Fibroblast of skin of left biceps (primary cell): ENCODE data around the gene PDIA5.

Source experiments
- DNase-seq, 2 experiments: peaks; one replicate each; pipeline ENCODE4 v3.0.0-alpha.2; 2013; ENCODE audit warnings: low read depth in 2 of 2

The PDIA5 gene

DNA sequence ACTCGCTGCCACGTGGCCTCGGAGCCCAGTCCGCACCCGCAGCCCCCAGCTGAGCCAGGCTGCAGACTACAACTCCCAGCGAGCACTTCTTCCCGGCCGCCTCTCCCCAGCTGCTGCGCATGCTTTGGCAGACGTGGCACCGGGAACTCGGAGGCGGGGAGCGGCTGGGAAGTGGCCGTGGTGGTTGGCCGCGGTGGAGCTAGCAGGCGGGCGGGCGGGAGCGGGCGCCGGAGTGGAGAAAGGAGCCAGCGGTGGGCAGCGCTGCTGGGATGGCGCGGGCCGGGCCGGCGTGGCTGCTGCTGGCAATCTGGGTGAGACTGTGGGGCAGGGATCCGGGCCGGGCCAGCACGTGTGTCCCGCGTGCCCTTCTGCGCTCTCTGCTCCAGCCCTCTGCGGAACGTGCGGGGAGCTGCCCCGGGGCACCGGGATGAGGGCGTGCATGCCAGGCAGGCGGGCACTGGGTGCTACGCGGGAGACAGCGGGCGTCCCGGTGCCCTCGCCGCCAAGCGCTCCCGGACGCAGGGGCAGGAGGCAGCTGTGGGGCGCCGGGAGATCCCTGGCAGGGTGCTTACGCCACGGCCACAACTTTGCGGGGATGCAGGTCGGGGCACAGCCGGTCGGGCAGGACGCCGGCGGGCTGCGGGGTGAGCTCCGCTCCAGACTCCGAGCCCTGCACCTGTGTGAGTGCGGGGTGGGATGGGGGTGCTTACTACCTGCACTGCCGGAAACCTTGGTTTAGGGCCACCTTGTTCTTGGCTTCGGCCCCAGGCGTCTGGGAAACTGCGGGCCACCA, at the start of gene PDIA5:
Gene PDIA5 (plus strand): TSS at position 130 of the 793 bp plus-strand sequence. CDS start 140 bp downstream, at position 270.
- peak; percentile 76 to 78 for DNase-seq

DNA sequence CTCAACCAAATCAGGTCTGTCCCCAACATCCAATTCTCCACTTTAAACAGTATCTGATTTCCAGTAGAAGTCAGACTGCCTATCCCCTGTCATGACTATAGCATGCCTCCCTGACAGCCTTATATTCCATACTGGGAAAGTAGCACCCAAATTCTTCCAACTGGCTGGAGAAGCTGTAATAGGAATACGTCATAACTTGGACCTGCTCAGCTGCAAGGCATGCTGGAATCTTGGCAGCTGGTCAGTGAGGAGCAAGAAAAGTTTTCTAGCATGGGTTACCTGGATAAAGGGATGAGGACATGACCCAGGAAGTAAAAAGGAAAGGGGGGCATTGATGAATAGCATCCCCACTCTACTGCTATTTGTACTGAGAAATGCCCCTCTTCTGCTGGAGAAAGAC, 48.1 kb upstream of the PDIA5 start:
- DNase-seq, result no peak

DNA sequence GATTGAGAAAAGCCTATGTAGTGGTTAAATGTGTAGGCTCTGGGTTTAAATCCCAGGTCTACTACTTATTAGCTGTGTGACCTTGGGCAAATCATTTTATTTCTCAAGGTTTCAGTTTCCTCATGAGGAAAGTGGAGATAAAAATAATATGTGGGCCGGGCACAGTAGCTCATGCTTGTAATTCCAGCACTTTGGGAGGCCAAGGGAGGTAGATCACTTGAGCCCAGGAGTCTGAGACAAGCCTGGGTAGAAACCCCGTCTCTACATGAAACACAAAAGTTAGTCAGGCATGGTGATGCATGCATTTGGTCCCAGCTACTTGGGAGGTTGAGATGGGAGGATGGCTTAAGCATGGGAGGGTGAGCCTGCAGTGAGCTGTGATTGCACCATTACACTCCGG, 47.7 kb upstream of the PDIA5 start:
- no peak for DNase-seq

DNA sequence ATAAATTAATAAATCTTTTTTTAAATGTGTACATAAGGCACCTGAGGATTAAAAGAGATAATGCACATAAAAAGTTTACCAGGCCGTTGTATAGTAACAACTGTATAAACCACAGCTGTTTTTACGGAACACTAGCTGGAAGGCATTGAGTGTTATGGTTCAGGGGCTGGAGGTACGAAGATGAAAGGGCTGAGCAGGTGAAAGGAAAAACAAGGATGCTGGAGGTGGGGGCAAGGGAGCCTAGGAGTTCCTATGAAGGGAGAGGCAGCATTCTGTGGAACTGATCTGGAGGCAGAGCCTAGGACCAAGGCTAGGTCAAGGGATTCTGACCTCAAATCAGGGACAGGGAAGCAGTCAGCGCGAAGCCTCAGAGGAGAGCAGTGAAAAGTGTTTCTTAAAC, 47.2 kb upstream of the PDIA5 start:
- DNase-seq, result no peak

DNA sequence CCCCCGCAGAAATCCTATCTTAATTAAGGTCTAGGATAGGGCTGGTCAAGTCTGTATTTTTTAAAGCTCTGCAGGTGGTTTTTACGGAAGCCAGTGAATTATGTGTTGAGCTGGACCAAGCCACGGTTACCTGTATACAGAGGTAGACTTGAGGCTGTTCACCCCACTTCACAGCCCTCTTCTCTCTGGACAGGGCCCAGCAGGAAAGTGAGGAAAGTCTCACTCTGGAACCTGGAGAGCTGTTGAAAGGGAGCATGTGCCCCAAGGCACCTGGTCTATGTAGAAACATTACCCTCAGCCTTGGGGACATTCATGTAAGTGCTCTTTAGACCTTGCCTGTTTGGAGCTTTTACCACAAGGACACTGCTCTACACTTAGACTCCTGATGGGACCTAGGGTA, 46.1 kb upstream of the PDIA5 start:
- no peak for DNase-seq

DNA sequence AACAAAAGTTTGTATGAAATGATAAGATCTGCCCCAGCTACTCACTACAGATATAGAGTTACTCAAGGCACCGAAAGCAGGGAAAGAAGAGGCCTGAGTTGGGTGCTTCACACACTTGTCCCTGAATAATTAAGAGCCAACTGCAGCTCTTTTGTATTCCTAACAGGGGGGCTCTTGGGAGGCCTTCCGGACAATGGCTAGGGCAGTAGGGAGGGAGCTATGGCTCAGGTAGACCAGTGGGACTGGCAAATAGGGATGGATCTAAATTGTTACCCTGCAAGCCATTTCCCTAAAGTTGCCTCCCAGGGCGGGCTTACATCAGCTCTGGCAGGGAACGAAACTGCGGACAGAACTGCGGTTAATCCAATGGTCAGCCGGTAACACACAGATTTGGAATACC, 45.4 kb upstream of the PDIA5 start:
- DNase-seq, result no peak

DNA sequence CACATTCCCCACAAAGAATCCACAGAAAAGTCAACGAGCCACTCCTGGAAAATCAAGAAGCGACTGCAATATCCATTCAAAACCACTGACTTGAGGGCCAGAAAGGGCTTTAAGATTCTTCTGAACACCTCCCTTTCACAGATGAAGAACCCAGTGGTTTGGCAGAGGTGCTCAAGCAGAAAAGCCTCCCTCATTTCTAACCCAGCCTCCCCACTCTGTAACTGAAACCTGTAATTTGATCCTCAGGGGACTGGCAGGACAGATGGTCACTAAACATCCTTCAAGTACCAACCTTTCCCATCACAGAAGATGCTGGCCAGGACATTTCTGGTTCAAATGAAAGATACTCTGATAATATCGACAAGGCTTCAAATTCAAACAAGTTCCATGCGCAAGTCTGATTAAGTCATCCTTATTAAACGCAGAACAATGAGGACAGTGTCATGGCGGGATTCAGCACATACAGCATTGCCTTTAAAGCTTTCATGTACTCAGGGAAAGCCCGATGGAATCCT, 44.8 kb upstream of the PDIA5 start:
- no peak for DNase-seq

DNA sequence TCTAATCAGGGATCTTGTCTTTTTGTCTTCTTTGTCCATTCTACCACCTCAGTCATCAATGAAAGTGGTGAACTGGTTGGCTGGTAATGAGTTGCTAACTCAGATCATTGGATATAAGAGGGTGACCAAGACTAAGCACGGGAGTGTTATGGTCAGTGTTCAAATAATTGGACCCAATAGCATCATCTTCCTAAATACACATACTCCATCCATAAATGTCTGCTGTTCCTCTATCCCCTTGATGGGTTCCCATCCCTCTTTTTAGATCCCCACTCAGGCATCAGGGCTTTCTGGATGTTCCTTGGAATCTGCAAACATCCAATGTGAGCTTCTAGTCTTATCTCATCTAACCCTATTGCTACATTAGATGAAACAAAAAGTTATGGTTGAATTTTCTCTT, 42.8 kb upstream of the PDIA5 start:
- DNase-seq, result no peak

DNA sequence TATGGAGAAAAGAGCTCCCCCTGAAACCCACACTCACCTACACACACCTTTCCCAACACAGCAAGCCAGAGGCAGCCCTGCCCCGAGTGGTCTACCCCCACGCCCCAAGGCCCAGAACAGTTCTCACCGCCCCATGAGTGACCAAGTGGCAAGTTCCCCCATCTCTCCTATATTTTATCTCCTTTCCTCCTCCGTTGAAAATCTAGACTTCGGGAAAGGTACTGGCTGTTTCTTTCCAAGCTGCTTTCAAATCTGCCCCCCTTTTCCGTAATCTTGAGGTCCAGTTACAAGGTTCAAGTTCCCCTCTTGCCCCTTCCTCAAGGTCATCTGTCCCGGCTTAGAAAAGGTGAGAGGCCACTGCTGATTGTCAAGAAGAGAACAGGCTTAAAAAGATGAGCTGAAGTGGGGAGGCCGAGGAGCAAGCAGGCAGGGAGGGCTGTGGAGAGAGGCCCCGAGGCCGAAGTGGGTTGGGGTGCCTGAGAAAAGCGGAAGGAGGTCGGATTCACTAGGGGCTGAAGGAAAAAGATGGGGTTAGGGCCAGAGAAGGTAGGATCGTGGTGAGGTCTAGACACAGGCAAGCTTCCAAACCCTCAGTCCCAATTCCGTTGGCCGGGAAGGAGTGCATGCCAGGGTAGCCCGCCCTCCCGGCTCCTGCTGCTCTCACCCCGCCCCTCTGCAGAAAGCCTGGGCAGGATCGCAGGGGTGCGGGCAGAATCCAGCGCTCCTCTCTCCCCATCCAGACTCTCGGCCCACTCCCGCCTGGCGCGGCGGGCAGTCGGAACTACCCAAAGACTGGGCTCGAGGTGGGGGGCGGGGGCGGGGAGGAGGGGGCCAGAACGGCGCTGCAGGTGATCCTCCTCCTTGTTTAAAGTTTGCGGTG, 40.9 kb upstream of the PDIA5 start:
- no peak for DNase-seq

DNA sequence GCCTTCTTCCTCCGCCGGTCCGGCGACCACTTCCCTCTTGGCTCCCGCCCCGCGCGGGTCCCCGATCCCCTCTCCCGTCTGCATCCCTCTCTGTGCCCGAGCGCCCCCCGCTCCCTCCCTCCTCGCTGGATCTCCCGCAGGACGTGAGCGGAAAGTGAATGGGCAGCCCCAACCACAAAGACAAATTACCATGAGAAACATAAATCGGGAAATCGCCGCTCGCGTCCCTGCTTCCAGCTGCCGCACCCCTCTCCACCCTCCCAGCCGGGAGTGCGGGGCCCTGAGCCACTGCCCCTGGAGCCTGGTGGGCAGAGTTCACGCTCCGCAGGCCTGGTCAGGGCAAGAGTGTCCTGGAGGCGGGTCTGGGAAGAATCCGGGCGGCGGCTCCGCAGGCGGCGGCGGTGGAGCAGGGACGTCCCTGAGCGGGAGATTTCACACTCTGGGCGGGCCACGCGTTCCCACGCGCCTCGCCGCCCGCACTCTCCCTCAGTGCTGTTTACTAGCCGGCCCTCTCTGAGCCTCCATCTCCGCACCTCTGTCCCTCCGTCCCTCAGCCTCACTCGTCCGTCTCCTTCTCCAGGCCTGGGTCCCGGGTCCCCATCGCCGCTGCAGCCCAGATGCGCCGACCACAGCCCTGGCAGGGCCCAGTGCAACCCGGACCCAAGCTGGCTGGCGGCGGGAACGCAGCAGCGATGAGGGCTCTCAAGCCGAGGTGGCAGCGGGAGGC, 40.1 kb upstream of the PDIA5 start:
- no peak for DNase-seq

DNA sequence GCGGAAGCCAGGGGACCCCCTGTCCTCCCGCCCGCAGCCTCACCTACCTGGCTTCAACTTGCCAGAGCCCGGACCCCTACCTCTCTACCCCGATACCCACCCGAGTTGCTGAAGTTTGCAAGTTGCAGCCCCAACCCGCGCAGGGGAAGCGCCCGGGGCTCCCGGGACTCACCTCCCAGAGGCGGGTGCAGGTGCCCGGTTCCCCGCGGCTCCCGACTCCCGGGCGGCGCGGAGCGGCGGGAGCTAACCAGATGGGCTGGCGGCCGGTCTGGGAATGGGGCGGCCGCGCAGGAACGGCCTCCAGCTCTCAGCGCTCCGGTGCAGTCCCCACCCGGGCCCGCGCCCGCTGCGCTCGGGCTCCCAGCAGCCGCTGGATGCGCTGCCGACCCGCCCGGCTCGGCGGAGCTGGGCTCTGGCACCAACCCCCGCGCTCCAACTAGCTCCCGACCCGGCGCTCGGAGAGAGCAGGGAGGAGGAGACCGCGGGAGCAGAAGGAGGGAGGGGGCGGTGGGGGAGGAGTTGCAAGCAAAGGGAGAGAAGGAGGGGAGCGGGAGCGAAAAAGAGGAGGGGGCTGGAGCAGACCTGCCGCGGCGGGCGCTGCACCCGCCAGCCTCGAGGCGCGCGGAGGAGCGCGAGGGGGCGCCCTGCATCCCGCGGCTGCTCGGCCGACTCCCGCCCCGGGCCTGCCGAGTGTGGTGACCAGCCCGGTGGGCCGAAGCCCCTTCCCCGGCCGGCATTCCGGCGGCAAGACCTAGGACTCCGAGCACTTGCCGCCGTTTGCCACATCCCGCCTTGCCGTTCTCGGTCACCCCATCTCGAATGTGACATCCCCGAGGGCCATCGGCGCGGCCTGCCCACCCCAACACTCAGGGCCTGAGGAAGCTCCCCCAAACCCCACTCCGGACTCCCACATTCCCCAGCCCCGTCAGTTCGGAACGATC, 39.3 kb upstream of the PDIA5 start, which contains the start of gene SEMA5B:
Gene SEMA5B (minus strand): TSS at position 472 of the 941 bp plus-strand sequence. CDS start 66,500 bp downstream, outside the sequence.
- no peak for DNase-seq

DNA sequence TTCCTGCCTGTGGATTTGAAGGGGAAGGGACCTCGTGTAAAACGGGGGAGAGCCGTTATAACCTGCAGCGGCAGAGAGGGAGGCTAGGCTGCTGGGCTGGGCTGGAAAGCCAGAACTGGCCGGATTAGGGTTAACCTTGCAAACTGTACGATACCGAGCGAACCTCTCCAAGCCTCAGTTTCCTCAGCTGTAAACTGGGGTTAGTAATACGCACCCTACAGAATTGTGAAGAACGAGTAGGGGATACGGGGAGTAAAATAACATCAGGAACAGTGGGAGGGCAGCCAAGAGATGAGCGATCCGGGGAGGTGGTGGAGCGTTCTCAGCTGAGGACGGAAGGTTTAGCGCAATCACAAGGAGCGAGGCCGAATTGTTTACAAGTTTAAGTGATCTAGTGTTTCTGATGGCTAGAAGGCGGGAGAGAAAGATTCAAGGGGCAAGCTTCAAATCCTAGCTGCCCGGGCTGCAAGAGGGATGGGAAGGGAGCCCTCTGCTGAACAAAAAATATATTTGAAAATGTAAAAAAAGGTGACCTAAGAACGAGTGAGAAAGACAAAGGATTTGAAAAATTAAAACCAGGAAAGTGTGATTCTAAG, 38.5 kb upstream of the PDIA5 start:
- peak; percentile 28 to 35 for DNase-seq

GRCh38 chr3:123031051-123031450, 35.8 kb upstream of the PDIA5 start:
- DNase-seq, result no peak

DNA sequence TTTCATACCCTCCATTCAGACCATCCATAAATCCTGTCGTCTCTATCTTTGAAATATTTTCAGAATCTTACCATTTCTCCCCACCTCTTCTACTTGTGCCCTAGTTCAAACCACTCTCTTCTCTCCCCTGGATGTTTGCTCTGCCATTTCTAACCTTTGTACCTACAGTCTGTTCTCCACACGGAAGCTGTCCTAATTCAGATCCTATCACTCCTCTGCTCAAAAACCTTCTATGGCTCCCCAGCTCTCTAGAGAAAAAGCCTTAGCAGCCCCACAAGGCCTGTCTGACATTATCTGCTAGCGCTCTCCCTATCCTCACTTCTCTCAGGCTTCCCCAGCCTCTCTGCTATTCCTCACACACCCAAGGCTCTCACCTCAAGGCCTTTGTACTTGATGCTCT, 34.8 kb upstream of the PDIA5 start:
- DNase-seq, result no peak

- no peak for DNase-seq
These were observed 32.7 kb upstream of the PDIA5 start for GRCh38 chr3:123034120-123034519.

GRCh38 chr3:123034996-123035395, 31.8 kb upstream of the PDIA5 start:
- DNase-seq, result no peak

- DNase-seq, result no peak
These were observed 30.3 kb upstream of the PDIA5 start for GRCh38 chr3:123036352-123037014.

DNA sequence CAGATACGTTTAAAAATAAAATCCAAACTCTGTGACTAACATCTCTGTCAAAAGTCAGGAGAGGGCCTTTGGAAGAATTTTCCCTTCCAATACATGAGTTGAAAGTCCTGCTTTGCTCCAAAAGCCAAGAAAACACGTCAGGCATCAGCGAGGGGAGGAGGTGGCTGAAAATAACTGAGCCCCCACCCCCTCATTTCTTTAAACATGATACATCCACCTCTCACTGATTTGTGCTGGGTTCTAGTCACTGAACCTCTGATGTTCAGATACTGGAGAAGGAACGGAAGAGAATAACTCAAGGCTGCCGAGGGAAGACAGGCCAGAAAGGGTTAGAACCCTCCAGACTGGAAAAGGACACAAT, 29.8 kb upstream of the PDIA5 start:
- no peak for DNase-seq

DNA sequence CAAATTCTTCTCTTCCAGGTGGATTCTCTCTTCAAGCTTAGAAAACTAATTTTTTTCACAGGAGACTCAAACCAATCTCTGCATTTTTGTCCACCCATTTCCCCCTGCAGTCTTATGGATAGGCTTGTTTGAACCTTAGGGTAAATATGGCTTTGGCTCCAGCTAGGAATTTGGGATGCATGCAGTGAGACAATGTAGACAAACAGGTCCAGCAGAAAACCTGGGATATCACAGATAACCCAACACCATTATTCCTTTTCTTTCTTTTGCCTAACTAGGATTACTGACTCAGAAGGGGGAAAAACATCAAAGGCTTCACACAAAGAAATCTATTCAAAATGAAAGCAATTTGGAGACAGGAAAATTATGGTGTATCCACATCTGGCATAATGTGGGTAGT, 28.1 kb upstream of the PDIA5 start:
- no peak for DNase-seq

DNA sequence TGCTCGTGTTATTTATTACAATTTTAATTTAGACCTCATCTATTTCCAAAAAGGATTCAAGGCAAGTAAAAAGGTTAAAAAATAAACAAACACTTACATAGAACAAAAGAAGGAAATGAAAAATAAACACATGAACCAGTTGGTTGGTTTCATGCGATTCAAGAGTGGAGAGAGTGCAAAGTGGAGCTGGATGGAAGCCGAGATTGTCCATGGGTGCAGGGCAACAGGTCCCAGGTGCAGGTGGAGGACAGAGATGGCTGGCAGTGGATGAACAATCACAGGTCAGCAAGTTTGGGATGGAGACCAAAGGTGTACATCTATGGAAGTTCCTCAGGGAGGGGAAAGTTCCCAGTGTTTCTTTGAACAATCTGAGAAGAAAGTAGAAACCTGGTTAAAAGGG, 27.6 kb upstream of the PDIA5 start:
- DNase-seq, result no peak
